Upper lobe of right lung (tissue), 1 donor: ENCODE measurements around the gene IFNG-AS1. TPM values are rescaled to one million over a fixed set of nuclear protein-coding genes. Genes with fewer than 3 reads are reported as not detected.

Experiments used
- ATAC-seq: fragments of 200-7000 bp; cut with Tn5 transposase; one replicate; pipeline ENCODE4 v1.9.1; 2020; ENCODE audit warnings: mild to moderate bottlenecking, moderate library complexity
- DNase-seq: peaks from one replicate; pipeline ENCODE4 v3.0.0-alpha.2; 2020
- H3K27ac ChIP-seq: fragments of 200-600 bp; one replicate; pipeline ENCODE4 v1.8.0; 2022
- H3K27me3 ChIP-seq: fragments of 200-600 bp; one replicate; pipeline ENCODE4 v1.8.0; 2022; ENCODE audit warnings: mild to moderate bottlenecking
- H3K36me3 ChIP-seq: fragments of 200-600 bp; one replicate; pipeline ENCODE4 v1.8.0; 2022
- H3K4me1 ChIP-seq: fragments of 200-600 bp; one replicate; pipeline ENCODE4 v1.8.0; 2022
- H3K4me3 ChIP-seq: fragments of 200-600 bp; one replicate; pipeline ENCODE4 v1.8.0; 2022; ENCODE audit warnings: mild to moderate bottlenecking
- H3K9me3 ChIP-seq: fragments of 200-600 bp; one replicate; pipeline ENCODE4 v1.8.0; 2022
- intact Hi-C: fragments of 100-400 bp; cut with DNase I; formaldehyde crosslinking; loops from one replicate; pipeline ENCODE4 v1.11.0; 2022
- total RNA-seq: library from RNA; stranded (reverse); fragmentation: NEBNext Ultra II Directional; extraction: Animal tissue kit (Norgen Biotek cat#: 25700); gene quantifications from one replicate; pipeline ENCODE4 v1.2.1, GENCODE V29; 2021
- TF ChIP-seq, protein P1 (sequence below): fragments of 200-600 bp; IDR thresholded peaks from one replicate; pipeline ENCODE4 v1.8.0; 2022; ENCODE audit warnings: antibody characterized with exemption
- donor health status: DM: no; HTN: yes; CAD: no; lungs with severe emphysema.

IFNG-AS1 gene
- total RNA-seq, 1 donor from 2014 or later, result not detected

DNA sequence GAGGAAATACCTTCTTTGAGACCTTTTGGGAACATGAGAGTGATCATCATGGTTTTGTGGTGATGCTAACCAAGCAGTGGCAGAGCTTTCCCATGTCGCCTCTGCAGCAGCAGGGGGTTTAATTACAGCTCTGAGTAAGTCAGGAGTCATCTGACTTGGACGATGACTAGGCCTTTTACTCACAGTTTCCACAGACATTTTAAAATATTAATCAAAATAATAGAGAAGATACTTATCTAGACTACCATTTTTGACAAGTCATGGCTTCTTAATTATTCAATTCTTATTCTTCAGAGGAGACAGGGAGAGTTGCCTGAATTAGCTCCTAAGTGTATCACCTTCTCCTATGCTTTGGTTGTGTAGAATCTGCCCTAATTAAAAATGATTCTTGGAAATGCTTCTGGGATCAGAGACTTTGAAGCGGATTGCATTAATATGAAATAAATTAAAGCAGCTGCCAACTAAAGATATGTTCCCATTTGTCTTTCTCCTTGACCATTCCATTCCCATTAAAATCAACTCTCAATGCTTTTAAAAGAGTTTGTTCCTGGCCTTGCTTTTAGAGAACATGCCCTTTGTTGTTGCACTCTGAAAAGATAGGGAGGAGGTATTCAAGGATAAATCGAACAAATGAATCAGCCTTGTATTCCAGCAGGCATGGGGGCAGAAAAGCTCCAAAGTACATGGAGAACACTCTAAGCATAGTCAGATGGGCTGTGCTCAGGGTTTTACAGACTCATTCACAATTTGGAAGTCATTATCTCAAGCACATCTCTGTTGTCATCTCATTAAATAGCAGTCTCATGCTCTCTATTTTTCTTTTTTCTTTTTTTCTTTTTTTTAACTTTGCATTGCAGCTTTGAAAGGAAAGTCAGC lies 7.7 kb upstream of the IFNG-AS1 start:
- Histone ChIP-seq H3K36me3 (no peaks in the 10 kb centered on the region), H3K4me1 (no peaks in the 10 kb centered on the region), H3K4me3 (no peak overlapping the region), H3K27me3 (no peaks in the 10 kb centered on the region), H3K9me3 (no peaks in the 10 kb centered on the region), H3K27ac (no peak overlapping the region)
- intact Hi-C loops, result no loop called here
- TF ChIP-seq, protein P1, sequence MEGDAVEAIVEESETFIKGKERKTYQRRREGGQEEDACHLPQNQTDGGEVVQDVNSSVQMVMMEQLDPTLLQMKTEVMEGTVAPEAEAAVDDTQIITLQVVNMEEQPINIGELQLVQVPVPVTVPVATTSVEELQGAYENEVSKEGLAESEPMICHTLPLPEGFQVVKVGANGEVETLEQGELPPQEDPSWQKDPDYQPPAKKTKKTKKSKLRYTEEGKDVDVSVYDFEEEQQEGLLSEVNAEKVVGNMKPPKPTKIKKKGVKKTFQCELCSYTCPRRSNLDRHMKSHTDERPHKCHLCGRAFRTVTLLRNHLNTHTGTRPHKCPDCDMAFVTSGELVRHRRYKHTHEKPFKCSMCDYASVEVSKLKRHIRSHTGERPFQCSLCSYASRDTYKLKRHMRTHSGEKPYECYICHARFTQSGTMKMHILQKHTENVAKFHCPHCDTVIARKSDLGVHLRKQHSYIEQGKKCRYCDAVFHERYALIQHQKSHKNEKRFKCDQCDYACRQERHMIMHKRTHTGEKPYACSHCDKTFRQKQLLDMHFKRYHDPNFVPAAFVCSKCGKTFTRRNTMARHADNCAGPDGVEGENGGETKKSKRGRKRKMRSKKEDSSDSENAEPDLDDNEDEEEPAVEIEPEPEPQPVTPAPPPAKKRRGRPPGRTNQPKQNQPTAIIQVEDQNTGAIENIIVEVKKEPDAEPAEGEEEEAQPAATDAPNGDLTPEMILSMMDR, result no peak
- ATAC-seq (no peak), DNase-seq (no peak)

DNA sequence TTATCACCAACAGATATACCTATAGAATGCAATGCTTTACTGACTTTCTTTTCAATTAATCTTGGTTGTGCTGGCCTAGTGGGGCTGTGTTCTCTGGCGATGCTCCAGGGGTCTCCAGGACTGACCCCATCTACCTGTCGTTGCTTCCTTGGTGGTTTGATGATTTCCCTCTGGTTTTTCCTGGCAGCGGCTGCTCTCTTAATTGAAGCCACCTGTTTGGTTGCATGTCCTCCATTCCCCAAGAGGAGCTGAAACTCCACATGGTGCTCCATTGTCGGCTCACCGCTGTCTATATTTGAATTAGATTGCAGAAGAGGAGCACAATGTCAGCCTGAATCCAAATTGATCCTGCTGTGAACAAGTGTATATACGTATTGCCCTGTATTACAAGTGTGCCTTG lies 7.1 kb upstream of the IFNG-AS1 start:
- TF ChIP-seq, protein P1, result no peak
- Histone ChIP-seq H3K27me3 (no peaks in the 10 kb centered on the region), H3K9me3 (no peaks in the 10 kb centered on the region), H3K4me1 (no peaks in the 10 kb centered on the region), H3K36me3 (no peaks in the 10 kb centered on the region), H3K4me3 (no peak overlapping the region), H3K27ac (no peak overlapping the region)
- intact Hi-C loops, result no loop called here
- ATAC-seq (no peak), DNase-seq (no peak)

DNA sequence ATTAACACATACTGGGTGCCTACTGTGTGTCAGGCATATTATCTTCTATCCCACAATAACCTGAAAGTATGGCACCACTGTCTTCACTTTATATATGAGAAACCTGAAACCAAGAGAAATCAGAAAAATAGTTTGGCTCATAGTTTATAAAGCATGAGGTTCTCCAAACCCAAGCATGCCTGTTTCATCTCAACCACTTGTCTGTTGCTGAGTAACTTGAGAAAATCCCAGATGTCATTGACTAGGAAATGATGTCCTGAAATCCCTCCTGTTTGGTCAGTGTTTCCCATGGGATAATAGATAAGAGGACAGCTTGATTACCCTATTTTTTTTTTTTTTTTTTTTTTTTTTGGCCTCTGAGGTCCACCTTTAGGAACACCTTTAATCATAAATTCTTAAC lies 2.6 kb upstream of the IFNG-AS1 start:
- Histone ChIP-seq H3K4me1 (no peaks in the 10 kb centered on the region), H3K9me3 (no peaks in the 10 kb centered on the region), H3K27me3 (no peaks in the 10 kb centered on the region), H3K4me3 (no peak overlapping the region), H3K27ac (no peak overlapping the region), H3K36me3 (no peaks in the 10 kb centered on the region)
- TF ChIP-seq, protein P1, result no peak
- intact Hi-C loops, result no loop called here
- no peak for DNase-seq
- ATAC-seq, result no peak

GRCh38 chr12:67988601-67989021 lies 636 bp upstream of the IFNG-AS1 start:
- DNase-seq, result no peak
- H3K27me3 ChIP-seq, result no peaks in the 10 kb centered on the region
- H3K4me3 ChIP-seq, result no peak overlapping the region
- intact Hi-C loops, result no loop called here
- no peaks in the 10 kb centered on the region for H3K4me1 ChIP-seq
- no peaks in the 10 kb centered on the region for H3K9me3 ChIP-seq
- TF ChIP-seq, protein P1, result no peak
- H3K36me3 ChIP-seq, result no peaks in the 10 kb centered on the region
- H3K27ac ChIP-seq, result no peak overlapping the region
- no peak for ATAC-seq

DNA sequence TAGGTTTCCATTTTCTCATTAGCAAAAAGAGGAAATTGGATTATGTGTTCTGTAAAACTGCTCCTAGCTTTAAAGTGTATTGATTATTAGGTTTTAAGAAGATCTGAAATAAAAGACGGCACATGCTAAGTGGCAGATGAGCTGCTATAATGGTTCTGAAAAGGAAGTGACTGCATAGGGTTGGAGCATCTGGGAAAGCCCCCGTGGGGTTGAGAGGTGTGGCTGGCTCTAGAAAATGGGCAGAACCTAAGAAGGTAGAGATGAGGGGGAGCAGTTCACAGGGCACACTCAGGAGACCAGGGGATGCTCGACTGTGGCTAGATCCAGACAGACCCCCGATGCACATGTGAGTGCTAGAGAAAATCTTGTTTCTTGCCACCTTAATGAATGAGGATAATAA lies 1.9 kb downstream of the IFNG-AS1 start:
- intact Hi-C loops, result no loop called here
- H3K27me3 ChIP-seq, result no peaks in the 10 kb centered on the region
- DNase-seq (no peak), ATAC-seq (no peak)
- no peak overlapping the region for H3K4me3 ChIP-seq
- H3K27ac ChIP-seq, result no peak overlapping the region
- H3K4me1 ChIP-seq, result no peaks in the 10 kb centered on the region
- no peaks in the 10 kb centered on the region for H3K9me3 ChIP-seq
- H3K36me3 ChIP-seq, result no peaks in the 10 kb centered on the region
- TF ChIP-seq, protein P1, result no peak
